Measurements from ENCODE around the gene IQSEC1.

- TF ChIP-seq, protein P1, sequence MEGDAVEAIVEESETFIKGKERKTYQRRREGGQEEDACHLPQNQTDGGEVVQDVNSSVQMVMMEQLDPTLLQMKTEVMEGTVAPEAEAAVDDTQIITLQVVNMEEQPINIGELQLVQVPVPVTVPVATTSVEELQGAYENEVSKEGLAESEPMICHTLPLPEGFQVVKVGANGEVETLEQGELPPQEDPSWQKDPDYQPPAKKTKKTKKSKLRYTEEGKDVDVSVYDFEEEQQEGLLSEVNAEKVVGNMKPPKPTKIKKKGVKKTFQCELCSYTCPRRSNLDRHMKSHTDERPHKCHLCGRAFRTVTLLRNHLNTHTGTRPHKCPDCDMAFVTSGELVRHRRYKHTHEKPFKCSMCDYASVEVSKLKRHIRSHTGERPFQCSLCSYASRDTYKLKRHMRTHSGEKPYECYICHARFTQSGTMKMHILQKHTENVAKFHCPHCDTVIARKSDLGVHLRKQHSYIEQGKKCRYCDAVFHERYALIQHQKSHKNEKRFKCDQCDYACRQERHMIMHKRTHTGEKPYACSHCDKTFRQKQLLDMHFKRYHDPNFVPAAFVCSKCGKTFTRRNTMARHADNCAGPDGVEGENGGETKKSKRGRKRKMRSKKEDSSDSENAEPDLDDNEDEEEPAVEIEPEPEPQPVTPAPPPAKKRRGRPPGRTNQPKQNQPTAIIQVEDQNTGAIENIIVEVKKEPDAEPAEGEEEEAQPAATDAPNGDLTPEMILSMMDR (IDR thresholded peaks at IDR 0.05; ENCODE audit: extremely low read depth in 1 of 2, insufficient read depth in 1 of 2, low read depth in 1 of 2, low read length in 2 of 2), result peak; percentile 72 to 90
- TF ChIP-seq, protein P2, sequence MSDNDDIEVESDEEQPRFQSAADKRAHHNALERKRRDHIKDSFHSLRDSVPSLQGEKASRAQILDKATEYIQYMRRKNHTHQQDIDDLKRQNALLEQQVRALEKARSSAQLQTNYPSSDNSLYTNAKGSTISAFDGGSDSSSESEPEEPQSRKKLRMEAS (IDR thresholded peaks at IDR 0.05; ENCODE audit: insufficient read depth, insufficient read length), result no peak
- TF ChIP-seq POLR2AphosphoS5 (IDR thresholded peaks at IDR 0.05; ENCODE audit: insufficient read depth, low read depth, low read length), result no peak
- no peak for TF ChIP-seq MYC (IDR thresholded peaks at IDR 0.05; ENCODE audit: low read depth, low read length)
- TF ChIP-seq POLR2A (IDR thresholded peaks at IDR 0.05; ENCODE audit: low read depth, low read length), result no peak
- no peak for TF ChIP-seq EZH2 (IDR thresholded peaks at IDR 0.05; ENCODE audit: borderline replicate concordance, low read depth, low read length, severe bottlenecking)
Observed at GRCh38 chr3:12868039-12869034, 204.9 kb downstream of the IQSEC1 start.
